DND-41 (cell line): ENCODE data around the gene COX20.

ENCODE experiments used
- ATAC-seq: fragments of 200-7000 bp; cut with Tn5 transposase; 3 replicates; pipeline ENCODE4 v1.9.1; 2021; ENCODE audit warnings: low read depth; ENCODE audit not compliant: insufficient read depth
- DNase-seq: peaks from one replicate; pipeline ENCODE4 v3.0.0-alpha.2; 2020
- H2AFZ ChIP-seq: 2 replicates; pipeline ENCODE4 v1.6.0; 2012; ENCODE audit warnings: low read depth, low read length
- H3K27ac ChIP-seq: 2 replicates; pipeline ENCODE4 v1.5.1; 2012; ENCODE audit warnings: low read length, inconsistent platforms
- H3K27me3 ChIP-seq: fragments of 200-600 bp; sonication (generic); 2 replicates; pipeline ENCODE4 v1.6.0; 2012; ENCODE audit warnings: low read length, mild to moderate bottlenecking, inconsistent platforms; ENCODE audit not compliant: insufficient read depth, poor library complexity
- H3K36me3 ChIP-seq: 2 replicates; pipeline ENCODE4 v1.5.1; 2012; ENCODE audit warnings: low read length, inconsistent platforms; ENCODE audit not compliant: insufficient read depth
- H3K4me1 ChIP-seq: 2 replicates; pipeline ENCODE4 v1.5.1; 2012; ENCODE audit warnings: mild to moderate bottlenecking, low read length; ENCODE audit not compliant: insufficient read depth
- H3K4me2 ChIP-seq: 2 replicates; pipeline ENCODE4 v1.6.0; 2012; ENCODE audit warnings: mild to moderate bottlenecking, moderate library complexity, low read length, inconsistent platforms; ENCODE audit not compliant: insufficient read depth
- H3K4me3 ChIP-seq, 2 experiments: fragments of 200-600 bp in 1 of 2; shearing (Covaris generic) in 1 of 2; 2 replicates each; pipeline ENCODE4 v1.5.1; 2012 to 2016; ENCODE audit warnings: inconsistent platforms in 2 of 2, low read length in 2 of 2, mild to moderate bottlenecking in 2 of 2, low read depth in 1 of 2, moderate library complexity in 1 of 2
- H3K79me2 ChIP-seq: 2 replicates; pipeline ENCODE4 v1.6.0; 2012; ENCODE audit warnings: low read length, inconsistent platforms; ENCODE audit not compliant: insufficient read depth
- H3K9ac ChIP-seq: 2 replicates; pipeline ENCODE4 v1.6.0; 2012; ENCODE audit warnings: low read depth, mild to moderate bottlenecking, inconsistent platforms, low read length, moderate library complexity
- H3K9me3 ChIP-seq: 2 replicates; pipeline ENCODE4 v1.5.1; 2012; ENCODE audit warnings: low read length, moderate library complexity, mild to moderate bottlenecking, inconsistent platforms; ENCODE audit not compliant: insufficient read depth, severe bottlenecking
- H4K20me1 ChIP-seq: 2 replicates; pipeline ENCODE4 v1.6.0; 2012; ENCODE audit warnings: low read length; ENCODE audit not compliant: insufficient read depth
- CTCF ChIP-seq: IDR thresholded peaks from 2 replicates; pipeline ENCODE4 v1.5.1; 2012; ENCODE audit warnings: borderline replicate concordance, low read length, moderate library complexity, mild to moderate bottlenecking; ENCODE audit not compliant: poor library complexity, severe bottlenecking; ENCODE audit errors: extremely low read depth
- EZH2 ChIP-seq: IDR thresholded peaks from 3 replicates; pipeline ENCODE4 v1.6.1; 2012; ENCODE audit warnings: borderline replicate concordance, low read depth, mild to moderate bottlenecking, moderate library complexity, low read length, inconsistent platforms; ENCODE audit not compliant: severe bottlenecking

Gene COX20

GRCh38 chr1:244836135-244836521 is 670 bp downstream of the COX20 start:
- Histone ChIP-seq H3K9ac (peak overlapping the region; percentile 74), H3K9me3 (no peaks in the 10 kb centered on the region), H3K4me1 (peaks cover 62% of the 10 kb centered on the region), H3K36me3 (peaks cover 21% of the 10 kb centered on the region), H2AFZ (no peak overlapping the region), H4K20me1 (peaks cover 15% of the 10 kb centered on the region; the same call in 1 of the 2 replicates), H3K79me2 (peaks cover 56% of the 10 kb centered on the region), H3K4me3 (peak overlapping the region; percentile 50 to 64), H3K4me2 (peak overlapping the region; percentile 75), H3K27me3 (no peaks in the 10 kb centered on the region), H3K27ac (peak overlapping the region; percentile 100)
- ATAC-seq (peak; percentile 6; the same call in 2 of the 3 replicates), DNase-seq (peak; percentile 35)
- TF ChIP-seq CTCF (no peak), EZH2 (no peak)

GRCh38 chr1:244836584-244836983 is 1.1 kb downstream of the COX20 start:
- Histone ChIP-seq H3K9ac (peak overlapping the region; percentile 74), H3K9me3 (no peaks in the 10 kb centered on the region), H3K4me2 (peak overlapping the region; percentile 75), H3K27ac (peak overlapping the region; percentile 100), H4K20me1 (peaks cover 17% of the 10 kb centered on the region; the same call in 1 of the 2 replicates), H3K36me3 (peaks cover 26% of the 10 kb centered on the region), H3K4me1 (peaks cover 66% of the 10 kb centered on the region), H2AFZ (no peak overlapping the region), H3K79me2 (peaks cover 60% of the 10 kb centered on the region), H3K4me3 (peak overlapping the region; percentile 50 to 64), H3K27me3 (no peaks in the 10 kb centered on the region)
- ATAC-seq, result no peak
- no peak for DNase-seq
- no peak for TF ChIP-seq CTCF
- no peak for TF ChIP-seq EZH2

- Histone ChIP-seq H3K9ac (peak overlapping the region; percentile 74), H3K79me2 (peaks cover 72% of the 10 kb centered on the region), H3K4me3 (peak overlapping the region in 1 of 2 experiments; percentile 64; a peak in 3 of 4 replicates), H3K9me3 (no peaks in the 10 kb centered on the region), H3K27me3 (no peaks in the 10 kb centered on the region), H2AFZ (no peak overlapping the region), H3K36me3 (peaks cover 37% of the 10 kb centered on the region), H3K27ac (peak overlapping the region; percentile 100), H3K4me2 (peak overlapping the region; percentile 75), H3K4me1 (peaks cover 78% of the 10 kb centered on the region), H4K20me1 (peaks cover 17% of the 10 kb centered on the region; the same call in 1 of the 2 replicates)
- DNase-seq, result no peak
- ATAC-seq, result no peak
- TF ChIP-seq EZH2, result no peak
- TF ChIP-seq CTCF, result no peak
Observed at GRCh38 chr1:244837597-244838258, 2.3 kb downstream of the COX20 start.
